GM19239 (cell line): ENCODE results near the gene LACRT.
"Not testable (repeated sequence)": the region's sequence is repeated elsewhere in the genome, so short reads cannot be mapped to it uniquely, and the experiment has no call there.

ENCODE experiments used
- DNase-seq: peaks from one replicate; pipeline ENCODE4 v3.0.0; 2011; ENCODE audit warnings: low spot score; ENCODE audit not compliant: insufficient read length
- FAIRE-seq: peaks from 2 replicates; lab custom pipeline; 2011; peaks lifted over from hg19 to GRCh38; lab: Jason Lieb, UNC

The LACRT gene, protein sequence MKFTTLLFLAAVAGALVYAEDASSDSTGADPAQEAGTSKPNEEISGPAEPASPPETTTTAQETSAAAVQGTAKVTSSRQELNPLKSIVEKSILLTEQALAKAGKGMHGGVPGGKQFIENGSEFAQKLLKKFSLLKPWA

GRCh38 chr12:54634795-54635194 is at the start of gene LACRT:
LACRT (minus strand) TSS chr12:54634895; CDS start chr12:54634841, 54 bp downstream.
- DNase-seq (no peak), FAIRE-seq (no peak)

DNA sequence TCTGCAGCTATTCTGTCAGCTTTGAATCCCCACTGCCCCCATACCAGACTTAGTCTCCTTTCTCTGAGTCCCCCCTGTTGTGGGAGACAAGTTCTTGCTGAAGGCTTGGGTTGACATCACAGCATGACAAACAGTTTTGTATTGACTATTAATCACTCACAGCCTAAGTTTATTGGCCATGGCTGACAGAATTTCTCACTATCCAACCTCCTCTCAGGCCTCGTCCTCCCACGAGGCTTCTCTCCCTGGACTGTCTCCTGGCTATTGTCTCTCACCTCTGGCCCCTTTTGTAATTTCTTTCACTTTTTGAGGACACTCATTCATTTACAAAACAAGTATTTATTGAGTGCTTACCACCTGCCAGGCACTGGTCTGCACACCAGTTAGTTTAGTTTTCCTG is 48.7 kb upstream of the LACRT start:
- DNase-seq: no peak
- no peak for FAIRE-seq

DNA sequence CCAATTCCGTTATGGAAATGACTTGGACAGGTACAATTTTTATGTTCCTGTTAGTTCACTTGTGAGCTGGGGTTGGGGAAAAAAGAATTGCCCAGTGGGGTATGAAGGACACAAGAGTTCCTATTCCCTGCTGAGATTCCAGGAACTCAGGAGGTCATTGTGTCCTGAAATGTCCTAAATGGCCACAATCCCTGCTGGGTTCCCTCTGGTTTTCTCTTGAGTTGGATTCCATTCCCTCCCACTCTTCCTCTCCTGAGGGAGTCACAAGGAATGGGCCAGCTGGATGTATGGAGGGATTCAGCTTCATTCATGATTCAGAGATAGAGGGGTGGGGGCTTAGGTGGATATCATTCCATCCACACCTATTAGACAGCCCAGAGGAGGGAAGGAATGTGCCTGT is 48.0 kb upstream of the LACRT start:
- no peak for FAIRE-seq

GRCh38 chr12:54680374-54680773 is 45.7 kb upstream of the LACRT start:
- DNase-seq (peak; percentile 19), FAIRE-seq (peak; percentile 53)

More for the DNA sequence above, 48.0 kb upstream of the LACRT start:
- no peak for DNase-seq

GRCh38 chr12:54678131-54678530 is 43.4 kb upstream of the LACRT start:
- no peak for FAIRE-seq

DNA sequence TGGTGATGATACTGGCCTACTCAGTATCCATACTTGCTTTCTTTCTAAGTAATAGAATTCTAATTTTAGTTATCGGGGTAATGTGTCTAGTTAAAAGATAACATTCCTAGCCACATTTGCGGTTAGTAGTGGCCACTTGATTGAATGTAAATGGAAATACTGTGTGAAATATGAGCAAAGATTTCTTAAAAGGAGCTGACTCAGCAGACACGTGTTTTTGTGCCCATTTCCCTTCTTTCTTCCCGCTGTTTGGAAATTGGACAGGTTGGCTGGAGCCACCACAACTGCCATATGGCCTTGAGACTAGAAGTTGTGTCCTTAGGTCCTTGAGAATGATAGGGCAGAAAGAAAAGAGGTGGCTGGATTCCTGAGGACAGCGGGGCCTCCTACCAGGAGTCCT is 33.2 kb upstream of the LACRT start:
- DNase-seq (no peak), FAIRE-seq (no peak)

More at GRCh38 chr12:54678131-54678530, 43.4 kb upstream of the LACRT start:
- DNase-seq: no peak

- DNase-seq: no peak
- no peak for FAIRE-seq
These were observed 31.3 kb upstream of the LACRT start for GRCh38 chr12:54666008-54666407.

- not testable (repeated sequence) for DNase-seq
- peak; percentile 26 for FAIRE-seq
These were observed 30.4 kb upstream of the LACRT start for GRCh38 chr12:54665022-54665635.

GRCh38 chr12:54663603-54664002 is 28.9 kb upstream of the LACRT start:
- no peak for FAIRE-seq

GRCh38 chr12:54662026-54662425 is 27.3 kb upstream of the LACRT start:
- FAIRE-seq (no peak), DNase-seq (no peak)

More at GRCh38 chr12:54663603-54664002, 28.9 kb upstream of the LACRT start:
- DNase-seq: no peak

DNA sequence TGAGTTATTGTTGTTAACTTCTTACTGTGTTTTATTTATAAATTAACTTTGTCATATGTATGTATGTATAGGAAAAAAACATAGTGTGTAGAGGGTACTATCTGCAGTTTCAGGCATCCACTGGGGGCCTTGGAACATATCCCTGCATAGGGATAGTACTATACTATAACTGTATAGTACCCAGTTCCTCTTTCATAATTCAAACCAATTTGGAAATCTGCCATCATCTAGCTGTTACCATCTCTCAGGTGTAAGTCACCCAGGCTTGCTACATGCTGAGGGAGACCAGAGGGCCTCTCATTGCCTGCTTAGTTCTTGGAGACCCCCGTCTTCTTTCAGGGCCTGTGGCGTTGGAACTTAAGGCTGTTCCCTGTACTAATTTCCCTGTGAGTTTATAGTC is 26.4 kb upstream of the LACRT start:
- FAIRE-seq (no peak), DNase-seq (no peak)

DNA sequence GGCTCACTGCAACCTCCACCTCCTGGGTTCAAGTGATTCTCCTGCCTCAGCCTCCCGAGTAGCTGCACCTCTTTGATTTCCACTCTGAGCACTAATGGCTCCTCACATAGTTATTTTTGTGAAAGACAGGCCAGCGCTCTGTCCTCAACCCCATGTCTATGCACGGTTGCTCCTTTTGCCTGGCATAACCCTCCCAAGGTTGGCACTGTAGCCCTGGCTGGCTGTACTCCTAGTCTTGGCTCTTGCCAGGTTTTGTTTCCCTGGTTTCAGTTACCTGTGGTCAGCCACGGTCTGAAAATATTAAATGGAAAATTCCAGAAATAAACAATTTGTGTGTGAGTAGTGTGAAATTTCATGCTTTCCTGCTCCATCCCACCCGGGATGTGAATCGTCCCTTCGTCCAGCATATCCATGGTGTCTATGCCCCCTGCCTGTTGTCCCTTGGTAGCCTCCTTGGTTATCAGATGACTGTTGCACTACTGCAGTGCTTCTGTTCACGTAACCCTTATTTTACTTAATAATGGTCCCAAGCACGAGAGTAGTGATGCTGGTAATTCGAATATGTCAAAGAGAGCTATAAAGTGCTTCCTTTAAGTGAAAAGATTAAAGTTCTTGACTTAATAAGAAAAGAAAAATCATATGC is 25.7 kb upstream of the LACRT start:
- no peak for FAIRE-seq

DNA sequence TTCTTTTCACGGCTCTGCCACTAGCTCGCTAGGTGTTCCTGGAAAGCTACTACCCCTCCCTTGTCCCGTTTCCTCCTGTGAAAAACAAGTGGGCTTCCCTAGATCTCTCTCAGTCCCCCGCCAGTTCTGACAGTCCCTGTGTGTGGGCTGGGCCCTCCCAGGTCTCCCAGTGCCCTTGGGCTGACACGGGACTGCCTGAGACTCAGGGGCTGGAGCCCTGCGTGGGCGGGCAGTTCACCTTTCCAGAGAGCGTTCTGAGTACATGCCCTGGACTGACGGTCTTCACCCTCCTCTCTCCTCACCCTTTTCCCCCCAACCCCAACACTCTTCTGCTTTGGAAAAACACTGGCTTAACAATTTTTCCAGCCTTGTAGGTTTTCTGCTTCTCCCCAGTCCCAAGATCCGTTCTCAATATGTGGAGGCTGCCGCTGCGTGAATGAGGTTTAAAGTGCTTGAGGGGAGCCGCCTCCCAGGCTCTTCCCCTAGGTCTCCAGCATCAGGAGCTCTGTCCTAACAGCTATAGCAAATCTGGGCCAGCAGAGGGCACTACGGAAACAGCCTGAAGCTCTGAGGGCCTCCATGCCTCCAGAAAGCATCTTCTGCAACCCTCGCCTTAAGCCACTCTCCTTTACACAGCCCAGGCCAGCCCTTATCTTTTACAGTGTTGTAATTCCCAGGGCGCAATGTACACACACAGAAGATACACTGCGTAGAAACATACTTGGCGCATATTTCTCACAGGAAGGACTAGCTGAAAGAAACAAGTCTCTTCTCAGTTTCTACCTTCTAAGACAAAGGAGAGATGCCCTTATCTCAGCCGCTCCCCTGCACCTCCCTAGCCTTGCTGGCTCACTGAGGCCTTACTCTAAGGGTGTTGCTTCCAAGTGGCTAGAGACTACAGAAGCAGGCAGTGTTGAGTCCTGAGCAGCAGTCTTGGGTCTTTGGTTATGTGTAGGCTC is 23.9 kb upstream of the LACRT start:
- DNase-seq: peak; percentile 40
- peak; percentile 63 for FAIRE-seq

More for the DNA sequence above, 25.7 kb upstream of the LACRT start:
- DNase-seq: no peak

GRCh38 chr12:54657105-54657607 is 22.5 kb upstream of the LACRT start:
- no peak for DNase-seq
- no peak for FAIRE-seq

- DNase-seq: no peak
- FAIRE-seq: no peak
These were observed 20.2 kb upstream of the LACRT start for GRCh38 chr12:54654926-54655325.

- FAIRE-seq: no peak
- no peak for DNase-seq
These were observed 18.3 kb upstream of the LACRT start for GRCh38 chr12:54653025-54653424.

DNA sequence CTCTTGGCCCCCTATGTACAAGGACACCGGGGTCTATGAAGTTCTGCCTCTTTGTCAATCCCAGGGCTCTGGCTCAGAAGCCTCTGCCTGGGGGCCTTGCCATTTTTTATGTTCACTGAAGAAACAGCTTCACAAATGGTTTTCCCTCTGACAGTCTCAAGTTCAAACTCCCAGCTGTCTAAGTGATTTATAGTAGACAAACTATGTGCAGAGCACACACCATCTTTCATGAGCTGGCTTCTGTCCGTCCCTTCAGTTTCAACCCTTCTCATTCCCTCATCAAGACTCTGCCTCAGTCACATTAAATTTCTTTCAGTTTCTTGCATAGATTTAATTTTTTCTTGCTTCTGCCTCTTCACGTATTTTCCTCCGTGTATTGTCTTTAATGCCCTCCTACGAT is 16.2 kb upstream of the LACRT start:
- DNase-seq (no peak), FAIRE-seq (no peak)

DNA sequence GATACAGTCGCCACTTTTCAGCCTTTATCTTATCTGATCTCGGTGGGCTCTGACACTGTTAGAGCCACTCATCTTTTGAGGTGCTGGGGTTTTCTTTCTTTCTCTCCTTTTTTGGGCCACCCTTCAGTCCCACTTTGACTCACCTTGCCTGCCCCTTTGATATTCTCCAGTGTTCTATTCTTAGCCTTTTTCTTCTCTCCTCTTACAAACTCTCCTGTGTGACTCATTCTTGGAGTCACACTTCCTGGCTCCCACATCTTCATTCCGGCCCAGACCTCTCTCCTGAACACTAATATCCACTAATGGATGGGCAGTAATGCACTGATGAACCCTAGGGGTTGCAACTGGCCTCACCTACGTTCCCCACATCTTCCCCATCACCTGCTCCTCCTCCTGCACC is 15.7 kb upstream of the LACRT start:
- FAIRE-seq (no peak), DNase-seq (no peak)

DNA sequence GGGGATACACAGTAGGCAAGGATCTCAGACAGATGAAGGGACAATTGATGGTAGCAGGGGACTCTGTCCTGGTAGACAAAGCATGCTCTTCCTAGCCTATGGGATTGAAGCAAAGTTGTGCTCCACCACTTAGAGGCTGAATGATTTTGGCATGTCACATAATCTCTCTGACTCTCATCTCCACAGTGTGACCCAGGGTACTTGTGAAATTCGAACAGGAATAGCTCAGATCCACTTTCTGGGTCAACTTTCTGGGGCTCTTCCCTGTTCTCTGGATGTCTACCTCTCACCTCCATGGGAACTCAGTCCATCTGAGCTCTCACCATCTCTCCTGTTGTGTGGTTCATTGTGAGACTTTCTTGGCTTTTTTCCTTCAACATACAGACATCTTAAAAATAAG is 15.1 kb upstream of the LACRT start:
- FAIRE-seq: no peak
- DNase-seq: no peak

GRCh38 chr12:54648265-54648664 is 13.6 kb upstream of the LACRT start, which contains the start of gene DCD:
DCD (minus strand) TSS chr12:54648365; CDS start chr12:54648303, 62 bp downstream.
- DNase-seq: no peak
- FAIRE-seq: no peak
